ENCODE measurements around the gene CHMP4B. TPM values are rescaled to one million over a fixed set of nuclear protein-coding genes. Genes with fewer than 3 reads are reported as not detected.

CHMP4B gene
- total RNA-seq, 1 experiment from 2014 or later: 77.6 TPM

DNA sequence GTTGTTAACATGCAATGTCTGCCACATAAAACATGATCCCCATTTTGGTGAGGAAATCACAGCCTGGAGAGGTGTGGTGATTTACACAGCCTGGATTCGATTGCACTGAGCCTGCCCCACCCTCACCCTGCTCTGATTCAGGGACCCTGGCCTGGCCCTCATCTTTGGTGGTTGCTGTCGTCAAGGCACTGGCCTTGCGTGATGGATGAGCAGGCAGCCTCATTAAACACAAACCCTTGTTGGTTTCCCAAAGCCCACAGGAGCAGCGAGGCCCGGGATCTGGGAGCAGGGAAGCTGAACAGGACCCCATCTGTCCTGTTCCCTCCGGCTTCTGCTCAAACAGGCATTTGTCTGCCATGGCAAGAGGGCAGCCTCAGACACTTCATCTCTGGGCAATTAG is 70.8 kb downstream of the CHMP4B start:
- peaks cover 11% of the 10 kb centered on the region for H3K27me3 Mint-ChIP-seq (ENCODE audit: insufficient read depth, unreplicated experiment)
- H3K4me1 Mint-ChIP-seq (ENCODE audit: insufficient read depth, unreplicated experiment): no peaks in the 10 kb centered on the region
- TF ChIP-seq CTCF (IDR thresholded peaks at IDR 0.05; ENCODE audit: unreplicated experiment): no peak
- POLR2A ChIA-PET: interaction anchor here (0.6 to 1.4 kb wide), 2 partner anchors 11 to 335 kb away, joined by 3 read pairs; no protein-coding TSS in a partner anchor
- H3K36me3 Mint-ChIP-seq (ENCODE audit: insufficient read depth, unreplicated experiment): no peaks in the 10 kb centered on the region
- H3K4me3 Mint-ChIP-seq (ENCODE audit: unreplicated experiment): no peak overlapping the region
- CTCF ChIA-PET: interaction anchor here (0.7 to 1.0 kb wide), 2 partner anchors 57 to 177 kb away, joined by 4 read pairs; no protein-coding TSS in a partner anchor
- H3K27ac Mint-ChIP-seq (ENCODE audit: low read depth, unreplicated experiment): no peak overlapping the region
- DNase-seq (ENCODE audit: unreplicated experiment): no peak
- intact Hi-C loops (cut with micrococcal nuclease): no loop called here
- no TSS peak for BruUV-seq (replicated peaks)
- peaks cover 9% of the 10 kb centered on the region for H3K9me3 Mint-ChIP-seq (ENCODE audit: unreplicated experiment)

DNA sequence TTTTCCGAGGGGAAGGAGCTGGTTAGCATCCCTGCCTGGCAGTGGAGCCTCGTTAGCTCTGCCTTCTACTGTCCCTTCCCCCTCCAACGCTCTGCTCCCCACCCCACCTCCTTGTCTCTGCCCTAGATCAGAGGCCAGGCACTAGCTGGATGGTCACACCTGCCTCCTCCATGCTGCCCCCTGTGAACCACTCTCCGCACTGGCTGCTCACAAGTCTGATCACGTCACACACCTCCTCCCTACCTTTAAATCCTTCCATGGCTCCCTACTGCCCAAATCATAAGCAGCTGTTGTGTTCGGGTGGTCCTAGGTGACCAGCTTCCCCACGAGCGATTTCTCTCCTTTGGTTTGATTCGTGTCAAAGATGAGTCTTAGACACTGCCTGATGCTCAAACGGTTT is 71.3 kb downstream of the CHMP4B start:
- no peak for DNase-seq (ENCODE audit: unreplicated experiment)
- no peak for TF ChIP-seq CTCF (IDR thresholded peaks at IDR 0.05; ENCODE audit: unreplicated experiment)
- Mint-ChIP-seq H3K9me3 (ENCODE audit: unreplicated experiment) (peaks cover 9% of the 10 kb centered on the region), H3K4me3 (ENCODE audit: unreplicated experiment) (no peak overlapping the region), H3K27ac (ENCODE audit: low read depth, unreplicated experiment) (no peak overlapping the region), H3K4me1 (ENCODE audit: insufficient read depth, unreplicated experiment) (no peaks in the 10 kb centered on the region), H3K36me3 (ENCODE audit: insufficient read depth, unreplicated experiment) (no peaks in the 10 kb centered on the region), H3K27me3 (ENCODE audit: insufficient read depth, unreplicated experiment) (peaks cover 11% of the 10 kb centered on the region)
- ChIA-PET POLR2A (interaction anchor here (0.6 to 1.8 kb wide), 3 partner anchors 10 to 335 kb away, joined by 3 to 8 read pairs (median 3); no protein-coding TSS in a partner anchor), CTCF (interaction anchor here (0.6 to 1.0 kb wide), 3 partner anchors 57 to 916 kb away, joined by 4 read pairs; no protein-coding TSS in a partner anchor)
- no TSS peak for BruUV-seq (replicated peaks)
- intact Hi-C loops (cut with micrococcal nuclease): no loop called here

- Mint-ChIP-seq H3K4me1 (ENCODE audit: insufficient read depth, unreplicated experiment) (no peaks in the 10 kb centered on the region), H3K27ac (ENCODE audit: low read depth, unreplicated experiment) (no peak overlapping the region), H3K4me3 (ENCODE audit: unreplicated experiment) (no peak overlapping the region), H3K9me3 (ENCODE audit: unreplicated experiment) (peaks cover 5% of the 10 kb centered on the region), H3K36me3 (ENCODE audit: insufficient read depth, unreplicated experiment) (no peaks in the 10 kb centered on the region), H3K27me3 (ENCODE audit: insufficient read depth, unreplicated experiment) (peaks cover 11% of the 10 kb centered on the region)
- intact Hi-C loops (cut with micrococcal nuclease): no loop called here
- DNase-seq (ENCODE audit: unreplicated experiment): no peak
- BruUV-seq (replicated peaks): no TSS peak
- ChIA-PET CTCF (interaction anchor here (0.6 to 1.0 kb wide), 2 partner anchors 176 to 917 kb away, joined by 4 read pairs; no protein-coding TSS in a partner anchor), POLR2A (interaction anchor here (1.4 to 1.8 kb wide), 2 partner anchors 10 to 12 kb away, joined by 3 to 8 read pairs; no protein-coding TSS in a partner anchor)
- TF ChIP-seq CTCF (IDR thresholded peaks at IDR 0.05; ENCODE audit: unreplicated experiment): no peak
Observed at GRCh38 chr20:33883164-33883563, 72.0 kb downstream of the CHMP4B start.

GRCh38 chr20:33884633-33885032 is 73.5 kb downstream of the CHMP4B start:
- POLR2A ChIA-PET: no interaction called here
- intact Hi-C loops (cut with micrococcal nuclease): no loop called here
- H3K27me3 Mint-ChIP-seq (ENCODE audit: insufficient read depth, unreplicated experiment): peaks cover 11% of the 10 kb centered on the region
- no peaks in the 10 kb centered on the region for H3K4me1 Mint-ChIP-seq (ENCODE audit: insufficient read depth, unreplicated experiment)
- no peak overlapping the region for H3K27ac Mint-ChIP-seq (ENCODE audit: low read depth, unreplicated experiment)
- no peaks in the 10 kb centered on the region for H3K9me3 Mint-ChIP-seq (ENCODE audit: unreplicated experiment)
- H3K36me3 Mint-ChIP-seq (ENCODE audit: insufficient read depth, unreplicated experiment): no peaks in the 10 kb centered on the region
- TF ChIP-seq CTCF (IDR thresholded peaks at IDR 0.05; ENCODE audit: unreplicated experiment): no peak
- DNase-seq (ENCODE audit: unreplicated experiment): no peak
- no TSS peak for BruUV-seq (replicated peaks)
- H3K4me3 Mint-ChIP-seq (ENCODE audit: unreplicated experiment): no peak overlapping the region
- CTCF ChIA-PET: interaction anchor here (1.0 kb wide), 1 partner anchor 26 kb away, joined by 3 read pairs; no protein-coding TSS in a partner anchor

Data from MCF 10A (cell line).